Activated CD8-positive, alpha-beta T cell treated with anti-CD3 and anti-CD28 coated beads for 36 hours (primary cell): ENCODE results near the gene SPAG16. TPM values are rescaled to one million over a fixed set of nuclear protein-coding genes. Genes with fewer than 3 reads are reported as not detected.

Source experiments
- ATAC-seq: fragments of 200-7000 bp; cut with Tn5 transposase; one replicate; pipeline ENCODE4 v1.10.0; 2021; ENCODE audit warnings: mild to moderate bottlenecking, moderate library complexity
- CTCF ChIA-PET: fragments of 350-600 bp; sonication (Branson Sonifier 250); formaldehyde crosslinking; loops from one replicate; lab custom pipeline; 2021; ENCODE audit warnings: antibody characterized with exemption; lab: Charles Lee
- POLR2A ChIA-PET: fragments of 350-600 bp; sonication (Branson Sonifier 250); formaldehyde crosslinking; loops from one replicate; lab custom pipeline; 2021; ENCODE audit warnings: antibody characterized with exemption; lab: Charles Lee
- DNase-seq: peaks from one replicate; pipeline ENCODE4 v3.0.0-alpha.2; 2020
- H3K27ac Mint-ChIP-seq: one replicate; pipeline ENCODE4 v1.8.0; 2021; ENCODE audit warnings: mild to moderate bottlenecking, mixed read lengths
- H3K27me3 Mint-ChIP-seq: one replicate; pipeline ENCODE4 v1.8.0; 2021; ENCODE audit warnings: mixed read lengths
- H3K36me3 Mint-ChIP-seq: one replicate; pipeline ENCODE4 v1.8.0; 2021; ENCODE audit warnings: low read depth, mixed read lengths
- H3K4me1 Mint-ChIP-seq: one replicate; pipeline ENCODE4 v1.8.0; 2021; ENCODE audit warnings: low read depth, mixed read lengths
- H3K4me3 Mint-ChIP-seq: one replicate; pipeline ENCODE4 v1.8.0; 2021; ENCODE audit warnings: mild to moderate bottlenecking, moderate library complexity, mixed read lengths
- H3K9me3 Mint-ChIP-seq: one replicate; pipeline ENCODE4 v1.8.0; 2021; ENCODE audit warnings: mixed read lengths
- intact Hi-C: fragments of 100-400 bp; cut with micrococcal nuclease; formaldehyde crosslinking; loops from one replicate; pipeline ENCODE4 v1.10.0; 2022
- total RNA-seq, 2 experiments: library from RNA; stranded (reverse); gene quantifications; one replicate each; pipeline ENCODE4 v1.2.3, GENCODE V29; 2021
- TF ChIP-seq, protein P1 (sequence below): fragments of 200-600 bp; IDR thresholded peaks from one replicate; pipeline ENCODE4 v1.8.0; 2022; ENCODE audit warnings: antibody characterized with exemption, mild to moderate bottlenecking

The SPAG16 gene
- total RNA-seq, 2 experiments from 2014 or later = 9.4 to 11.7 TPM

DNA sequence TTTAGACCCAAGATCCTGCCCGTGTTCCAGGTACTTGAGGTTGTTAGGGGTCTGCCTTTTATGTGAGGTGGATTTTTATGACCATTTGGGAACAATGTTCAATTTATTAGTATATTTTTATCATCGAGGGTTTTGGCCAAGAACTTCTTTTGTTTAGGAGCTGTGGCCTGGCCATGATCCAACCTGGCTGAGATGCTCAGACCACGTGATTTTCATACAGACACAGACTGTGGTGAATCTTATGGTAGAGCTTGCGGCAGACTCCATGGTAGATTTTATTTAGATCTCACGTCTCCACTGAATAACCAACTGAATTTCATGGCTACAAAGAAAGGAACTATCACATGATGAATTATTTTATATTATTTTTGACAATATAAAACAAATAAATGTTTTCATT is 721.1 kb downstream of the SPAG16 start:
- POLR2A ChIA-PET = no interaction called here
- TF ChIP-seq, protein P1, sequence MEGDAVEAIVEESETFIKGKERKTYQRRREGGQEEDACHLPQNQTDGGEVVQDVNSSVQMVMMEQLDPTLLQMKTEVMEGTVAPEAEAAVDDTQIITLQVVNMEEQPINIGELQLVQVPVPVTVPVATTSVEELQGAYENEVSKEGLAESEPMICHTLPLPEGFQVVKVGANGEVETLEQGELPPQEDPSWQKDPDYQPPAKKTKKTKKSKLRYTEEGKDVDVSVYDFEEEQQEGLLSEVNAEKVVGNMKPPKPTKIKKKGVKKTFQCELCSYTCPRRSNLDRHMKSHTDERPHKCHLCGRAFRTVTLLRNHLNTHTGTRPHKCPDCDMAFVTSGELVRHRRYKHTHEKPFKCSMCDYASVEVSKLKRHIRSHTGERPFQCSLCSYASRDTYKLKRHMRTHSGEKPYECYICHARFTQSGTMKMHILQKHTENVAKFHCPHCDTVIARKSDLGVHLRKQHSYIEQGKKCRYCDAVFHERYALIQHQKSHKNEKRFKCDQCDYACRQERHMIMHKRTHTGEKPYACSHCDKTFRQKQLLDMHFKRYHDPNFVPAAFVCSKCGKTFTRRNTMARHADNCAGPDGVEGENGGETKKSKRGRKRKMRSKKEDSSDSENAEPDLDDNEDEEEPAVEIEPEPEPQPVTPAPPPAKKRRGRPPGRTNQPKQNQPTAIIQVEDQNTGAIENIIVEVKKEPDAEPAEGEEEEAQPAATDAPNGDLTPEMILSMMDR = no peak
- DNase-seq (no peak), ATAC-seq (no peak)
- H3K27ac Mint-ChIP-seq = no peak overlapping the region
- H3K4me1 Mint-ChIP-seq = no peaks in the 10 kb centered on the region
- intact Hi-C loops = no loop called here
- no peak overlapping the region for H3K4me3 Mint-ChIP-seq
- H3K27me3 Mint-ChIP-seq = no peaks in the 10 kb centered on the region
- CTCF ChIA-PET = interaction anchor here (1.3 kb wide), 1 partner anchor 9 kb away, joined by 3 read pairs; no protein-coding TSS in a partner anchor
- peaks cover 6% of the 10 kb centered on the region for H3K9me3 Mint-ChIP-seq
- H3K36me3 Mint-ChIP-seq = no peaks in the 10 kb centered on the region

DNA sequence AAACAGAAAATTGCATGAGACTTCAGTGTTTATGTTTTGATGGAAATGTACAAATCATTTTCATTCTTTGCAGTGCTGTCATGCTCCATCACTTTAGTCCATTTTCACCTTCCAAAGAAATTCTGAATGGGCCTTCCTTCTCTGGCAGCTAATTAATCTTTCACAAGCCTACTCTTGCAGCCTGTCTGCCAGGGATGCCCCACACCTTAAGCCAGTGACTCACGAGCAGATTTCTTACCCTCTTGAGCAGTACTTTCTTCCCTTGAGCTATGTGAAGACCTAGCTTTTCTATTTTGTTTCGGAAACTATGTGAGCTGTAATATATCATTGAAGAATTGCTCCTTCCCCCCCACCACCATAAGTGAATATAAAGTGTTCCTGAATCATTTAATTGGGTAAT is 722.3 kb downstream of the SPAG16 start:
- ChIA-PET POLR2A (no interaction called here), CTCF (interaction anchor here (1.3 kb wide), 1 partner anchor 8 kb away, joined by 3 read pairs; no protein-coding TSS in a partner anchor)
- ATAC-seq (no peak), DNase-seq (no peak)
- no peak overlapping the region for H3K4me3 Mint-ChIP-seq
- no peaks in the 10 kb centered on the region for H3K36me3 Mint-ChIP-seq
- H3K9me3 Mint-ChIP-seq = peaks cover 6% of the 10 kb centered on the region
- no peaks in the 10 kb centered on the region for H3K27me3 Mint-ChIP-seq
- H3K27ac Mint-ChIP-seq = no peak overlapping the region
- no peaks in the 10 kb centered on the region for H3K4me1 Mint-ChIP-seq
- TF ChIP-seq, protein P1 = no peak
- intact Hi-C loops = no loop called here

DNA sequence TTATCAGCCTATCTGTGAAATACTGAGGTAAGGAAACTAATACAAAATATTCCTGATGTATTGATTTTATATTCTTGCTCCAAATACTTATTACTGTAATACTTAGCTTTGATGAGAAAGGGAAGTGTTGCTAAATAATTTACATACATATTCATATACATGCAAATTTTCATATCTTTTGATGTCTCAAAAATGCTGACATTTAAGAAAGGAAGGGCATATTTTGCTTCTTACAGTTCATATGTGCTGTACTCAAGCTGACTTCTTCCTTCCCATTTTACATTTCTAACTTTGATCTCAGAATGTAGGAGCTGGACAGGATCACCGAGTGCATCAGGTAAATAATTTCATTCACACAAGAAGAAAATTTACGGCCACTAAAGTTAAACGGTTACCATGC is 727.4 kb downstream of the SPAG16 start:
- Mint-ChIP-seq H3K27me3 (no peaks in the 10 kb centered on the region), H3K9me3 (peaks cover 6% of the 10 kb centered on the region), H3K27ac (no peak overlapping the region), H3K36me3 (no peaks in the 10 kb centered on the region), H3K4me3 (no peak overlapping the region), H3K4me1 (no peaks in the 10 kb centered on the region)
- intact Hi-C loops = no loop called here
- DNase-seq = no peak
- CTCF ChIA-PET = no interaction called here
- TF ChIP-seq, protein P1 = no peak
- POLR2A ChIA-PET = no interaction called here
- ATAC-seq = no peak

DNA sequence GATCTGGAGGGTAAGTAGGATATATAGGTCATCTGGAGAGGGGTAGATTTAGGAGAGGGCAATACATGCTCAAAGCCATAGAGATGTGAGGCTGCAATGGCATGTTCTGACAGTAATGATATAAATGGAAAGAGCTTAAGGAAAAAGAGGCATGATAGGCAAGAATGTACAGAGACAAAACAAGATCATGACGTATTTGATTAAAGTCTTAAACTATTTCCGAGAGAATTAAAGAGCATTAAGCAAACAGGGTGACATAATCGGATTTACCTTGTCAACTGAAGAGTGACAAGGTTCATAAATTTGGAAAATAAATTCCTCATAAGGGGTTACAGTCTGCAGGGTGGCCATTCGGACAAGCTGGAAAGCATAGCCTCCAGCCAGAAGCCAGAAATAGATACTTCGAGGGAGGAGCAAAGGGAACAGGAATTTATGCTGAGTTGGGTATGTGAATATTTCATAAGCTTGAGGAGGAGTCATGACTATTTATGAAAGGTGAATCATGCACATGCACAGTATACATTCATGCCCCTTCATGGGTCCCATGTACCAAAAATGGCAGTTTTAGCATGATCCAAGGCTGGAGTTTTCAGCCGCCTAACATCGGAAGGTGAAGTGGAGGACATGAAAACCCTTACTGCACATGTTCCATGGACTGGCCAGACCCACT is 730.4 kb downstream of the SPAG16 start:
- Mint-ChIP-seq H3K27ac (no peak overlapping the region), H3K9me3 (no peaks in the 10 kb centered on the region), H3K27me3 (no peaks in the 10 kb centered on the region), H3K4me3 (no peak overlapping the region), H3K36me3 (no peaks in the 10 kb centered on the region), H3K4me1 (no peaks in the 10 kb centered on the region)
- ATAC-seq = no peak
- ChIA-PET POLR2A (no interaction called here), CTCF (interaction anchor here (0.9 kb wide), 1 partner anchor 9 kb away, joined by 3 read pairs; no protein-coding TSS in a partner anchor)
- intact Hi-C loops = no loop called here
- TF ChIP-seq, protein P1 = no peak
- DNase-seq = no peak

DNA sequence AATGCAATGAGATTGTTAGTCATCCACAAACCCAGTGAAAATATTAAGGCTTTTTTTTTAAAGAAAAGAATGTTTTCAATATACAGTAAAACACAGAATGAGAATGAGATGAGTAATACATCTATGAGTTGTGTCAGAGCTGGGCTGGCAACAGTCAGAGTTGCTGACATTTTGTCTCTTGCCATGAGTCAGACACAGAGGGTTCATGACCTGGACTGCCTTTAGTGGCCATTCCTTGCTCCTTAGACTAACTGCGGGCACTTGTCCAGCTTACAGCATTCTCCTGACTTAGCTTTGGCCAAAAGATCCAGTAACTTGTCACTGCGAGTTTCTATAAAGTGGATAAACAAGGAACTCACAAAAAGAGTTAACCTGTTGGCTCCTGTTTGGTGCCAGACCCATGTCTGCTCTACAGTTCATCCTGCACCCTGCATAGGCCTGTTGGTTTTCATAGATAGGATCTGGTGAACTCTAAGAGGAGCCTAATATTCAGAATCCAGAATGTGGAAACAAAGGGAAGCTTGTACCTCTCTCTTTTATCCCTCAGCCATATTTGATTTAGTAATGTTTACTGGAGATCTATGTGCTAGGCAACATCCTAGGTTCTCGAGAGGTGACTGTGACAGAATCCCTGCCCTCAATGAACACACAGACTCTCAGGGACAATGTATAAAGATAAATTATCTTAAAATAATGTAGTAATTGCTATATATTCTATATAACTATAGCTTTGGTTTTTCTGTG is 735.1 kb downstream of the SPAG16 start:
- no peak overlapping the region for H3K4me3 Mint-ChIP-seq
- TF ChIP-seq, protein P1 = no peak
- no peaks in the 10 kb centered on the region for H3K36me3 Mint-ChIP-seq
- H3K27me3 Mint-ChIP-seq = no peaks in the 10 kb centered on the region
- ATAC-seq (peak; percentile 49), DNase-seq (no peak)
- no peaks in the 10 kb centered on the region for H3K9me3 Mint-ChIP-seq
- H3K27ac Mint-ChIP-seq = no peak overlapping the region
- intact Hi-C loops = no loop called here
- H3K4me1 Mint-ChIP-seq = no peaks in the 10 kb centered on the region
- POLR2A ChIA-PET = no interaction called here
- CTCF ChIA-PET = no interaction called here
